Keratinocyte (primary cell): ENCODE measurements around the gene ACADM.

Source experiments
- EZH2 ChIP-seq: IDR thresholded peaks from one replicate; pipeline ENCODE4 v1.6.1; 2012; ENCODE audit warnings: inconsistent platforms, mild to moderate bottlenecking, low read length, moderate library complexity
- TF ChIP-seq, protein P1 (sequence below), 3 experiments: IDR thresholded peaks in 1 of 3; conservative IDR thresholded peaks in 1 of 3; optimal IDR thresholded peaks in 1 of 3; 2 replicates in 2 of 3; 3 replicates in 1 of 3; pipeline versions ENCODE3 to v1.5.1; 2011; ENCODE audit warnings: low read length in 3 of 3, mild to moderate bottlenecking in 3 of 3, moderate library complexity in 2 of 3, control low read depth in 1 of 3, inconsistent platforms in 1 of 3; ENCODE audit not compliant: insufficient read depth in 2 of 3; ENCODE audit errors: extremely low read depth in 1 of 3

DNA sequence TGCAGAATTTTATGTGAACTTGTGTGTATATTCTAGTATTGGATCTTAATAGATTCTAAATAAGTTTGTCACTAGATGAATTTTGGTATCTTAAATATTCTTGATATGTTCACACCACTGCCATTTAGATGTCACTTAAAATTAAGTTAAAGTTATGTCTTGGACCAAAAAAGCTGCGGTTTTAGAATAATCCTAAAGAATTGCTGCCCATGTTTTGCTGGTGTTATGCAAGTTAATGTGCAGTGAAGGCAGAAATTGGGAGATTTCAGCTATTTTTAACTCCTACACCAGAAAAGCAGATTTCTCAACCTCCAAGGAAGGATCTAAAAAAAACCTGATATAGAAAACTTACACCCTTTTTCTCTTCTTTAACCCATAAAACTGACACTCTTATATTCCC, 757 bp downstream of the ACADM start:
- TF ChIP-seq, protein P1, sequence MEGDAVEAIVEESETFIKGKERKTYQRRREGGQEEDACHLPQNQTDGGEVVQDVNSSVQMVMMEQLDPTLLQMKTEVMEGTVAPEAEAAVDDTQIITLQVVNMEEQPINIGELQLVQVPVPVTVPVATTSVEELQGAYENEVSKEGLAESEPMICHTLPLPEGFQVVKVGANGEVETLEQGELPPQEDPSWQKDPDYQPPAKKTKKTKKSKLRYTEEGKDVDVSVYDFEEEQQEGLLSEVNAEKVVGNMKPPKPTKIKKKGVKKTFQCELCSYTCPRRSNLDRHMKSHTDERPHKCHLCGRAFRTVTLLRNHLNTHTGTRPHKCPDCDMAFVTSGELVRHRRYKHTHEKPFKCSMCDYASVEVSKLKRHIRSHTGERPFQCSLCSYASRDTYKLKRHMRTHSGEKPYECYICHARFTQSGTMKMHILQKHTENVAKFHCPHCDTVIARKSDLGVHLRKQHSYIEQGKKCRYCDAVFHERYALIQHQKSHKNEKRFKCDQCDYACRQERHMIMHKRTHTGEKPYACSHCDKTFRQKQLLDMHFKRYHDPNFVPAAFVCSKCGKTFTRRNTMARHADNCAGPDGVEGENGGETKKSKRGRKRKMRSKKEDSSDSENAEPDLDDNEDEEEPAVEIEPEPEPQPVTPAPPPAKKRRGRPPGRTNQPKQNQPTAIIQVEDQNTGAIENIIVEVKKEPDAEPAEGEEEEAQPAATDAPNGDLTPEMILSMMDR (optimal IDR thresholded peaks at IDR 0.05 in 1 of 3, IDR thresholded peaks at IDR 0.05 in 1 of 3, conservative IDR thresholded peaks at IDR 0.05 in 1 of 3; ENCODE audit: extremely low read depth in 1 of 3, insufficient read depth in 2 of 3, low read length in 3 of 3) = no peak
- no peak for TF ChIP-seq EZH2
